ENCODE results near the gene LRTM2.

DNA sequence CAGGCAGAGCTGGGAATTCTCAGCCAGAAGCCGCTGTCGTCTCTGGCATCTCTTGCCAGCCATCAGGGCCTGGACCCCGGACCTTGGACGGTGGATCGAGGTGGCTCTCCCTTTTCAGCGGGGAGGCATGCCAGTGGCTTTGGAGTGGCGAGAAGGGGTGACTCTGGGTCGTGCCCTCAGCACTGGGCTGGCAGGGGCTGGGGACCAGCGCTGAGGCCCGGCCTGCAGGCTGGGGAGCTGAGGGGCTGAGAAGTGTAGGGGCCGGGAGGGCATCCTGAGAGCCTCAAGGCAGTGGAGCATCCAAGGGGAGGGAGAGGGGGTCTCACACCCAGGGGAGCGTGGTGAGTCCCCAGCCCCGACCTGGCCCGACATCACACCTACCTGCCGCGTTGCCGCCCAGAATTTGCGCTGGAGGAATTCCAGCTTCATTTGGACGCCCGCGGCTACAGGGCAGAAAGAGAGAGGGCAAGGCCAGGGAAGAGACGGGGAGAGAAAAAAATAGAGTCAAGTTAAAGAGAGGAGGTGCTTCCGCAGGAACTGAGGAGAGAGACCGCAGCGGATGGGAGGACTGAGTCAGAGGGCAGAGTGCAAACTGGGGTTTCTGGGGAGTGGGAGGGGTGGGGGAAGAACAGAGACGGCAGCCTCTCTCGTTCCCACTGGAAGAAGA lies 9.0 kb upstream of the LRTM2 start:
- TF ChIP-seq POLR2AphosphoS5 (IDR thresholded peaks at IDR 0.05; ENCODE audit: borderline replicate concordance, low read depth, low read length): no peak
- no peak for TF ChIP-seq EZH2 (IDR thresholded peaks at IDR 0.05)
